Mucosa of rectum (tissue), 2 donors: ENCODE data around the gene MYT1.

Experiments used
- H3K27ac ChIP-seq, 2 donors: one replicate each; pipeline ENCODE4 v1.7.0; 2013; ENCODE audit warnings: inconsistent platforms in 2 of 2, low read depth in 2 of 2, low read length in 2 of 2
- H3K27me3 ChIP-seq, 2 donors: one replicate each; pipeline ENCODE4 v1.7.0; 2013; ENCODE audit warnings: low read length in 2 of 2; ENCODE audit not compliant: control insufficient read depth in 2 of 2, insufficient read depth in 2 of 2
- H3K36me3 ChIP-seq, 2 donors: one replicate each; pipeline ENCODE4 v1.7.0; 2013; ENCODE audit warnings: low read length in 2 of 2; ENCODE audit not compliant: control insufficient read depth in 2 of 2, insufficient read depth in 2 of 2
- H3K4me1 ChIP-seq, 2 donors: one replicate each; pipeline ENCODE4 v1.7.0; 2013; ENCODE audit warnings: low read length in 2 of 2, mild to moderate bottlenecking in 1 of 2; ENCODE audit not compliant: control insufficient read depth in 2 of 2, insufficient read depth in 2 of 2
- H3K4me3 ChIP-seq, 2 donors: one replicate each; pipeline ENCODE4 v1.7.0; 2013; ENCODE audit warnings: low read length in 2 of 2
- H3K9ac ChIP-seq, 2 donors: one replicate each; pipeline ENCODE4 v1.7.0; 2013; ENCODE audit warnings: low read length in 2 of 2, low read depth in 1 of 2, mild to moderate bottlenecking in 1 of 2
- H3K9me3 ChIP-seq, 2 donors: one replicate each; pipeline ENCODE4 v1.7.0; 2013; ENCODE audit warnings: low read length in 2 of 2; ENCODE audit not compliant: control insufficient read depth in 2 of 2
- donor health status: healthy.
- donor health status: Normal muscosa, but diverticular disease.

MYT1 gene

DNA sequence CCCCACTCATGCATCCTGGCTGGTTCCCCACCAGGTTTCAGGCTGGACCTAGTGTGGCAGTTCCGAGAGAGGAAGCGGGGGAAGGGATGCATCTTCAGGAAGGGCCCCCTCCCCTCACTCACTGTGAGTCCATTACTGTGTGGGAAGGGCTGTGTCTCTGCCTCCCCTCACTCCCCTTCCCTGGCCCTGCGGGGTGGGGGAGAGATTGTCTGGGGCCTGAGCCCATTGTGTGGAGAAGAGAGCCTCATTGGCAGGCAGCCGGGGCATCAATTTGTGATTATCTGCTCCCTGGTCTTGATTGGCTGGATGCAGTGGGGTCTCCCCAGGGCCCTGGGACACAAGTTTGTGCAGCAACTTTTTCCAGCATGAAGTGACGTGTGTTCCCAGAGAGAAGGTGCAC lies 4.1 kb upstream of the MYT1 start:
- Histone ChIP-seq H3K36me3 (no peaks in the 10 kb centered on the region), H3K4me1 (no peaks in the 10 kb centered on the region), H3K4me3 (no peak overlapping the region), H3K27ac (no peak overlapping the region), H3K27me3 (peaks cover 6 to 24% of the 10 kb centered on the region in 2 donors), H3K9me3 (no peaks in the 10 kb centered on the region), H3K9ac (no peak overlapping the region)

DNA sequence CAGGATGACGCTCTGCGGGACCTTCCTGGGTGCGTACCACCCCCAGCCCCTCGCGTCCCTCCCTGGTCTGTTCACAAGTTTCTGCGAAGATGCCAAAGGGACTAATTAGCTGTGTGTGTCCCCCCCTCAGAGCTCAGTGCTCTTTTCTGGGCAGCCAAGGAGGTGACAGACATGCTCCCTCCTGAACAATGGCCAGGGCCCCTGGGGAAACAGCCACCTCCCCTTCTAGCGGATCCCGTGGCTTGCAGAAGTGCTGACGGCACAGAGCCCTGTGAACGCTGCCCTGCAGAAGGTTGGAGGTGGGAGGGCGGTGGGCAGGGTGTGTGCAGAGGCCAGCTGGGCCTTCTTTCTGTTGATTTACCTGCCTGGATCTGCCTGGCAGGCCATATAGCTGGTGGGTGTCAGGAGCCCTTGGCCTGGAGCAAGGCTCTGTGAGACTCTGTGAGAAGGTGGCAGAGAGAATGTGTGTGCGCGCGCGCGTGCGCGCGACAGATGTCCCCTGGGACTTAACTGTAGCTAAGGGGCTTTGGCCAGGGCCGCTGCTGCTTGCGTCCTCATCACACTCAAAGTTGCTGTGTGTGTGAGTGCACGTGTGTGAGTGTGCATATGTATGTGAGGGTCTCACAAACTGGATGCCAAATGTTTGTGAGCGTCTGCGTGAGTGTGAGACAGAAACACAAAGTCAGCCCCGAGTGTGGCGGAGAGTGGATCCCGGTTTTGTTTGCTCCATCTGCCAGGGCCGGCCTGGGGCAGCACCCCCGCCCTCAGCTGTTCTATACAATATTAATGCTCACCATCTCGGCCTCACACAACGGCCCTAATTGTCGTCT lies 3.5 kb upstream of the MYT1 start:
- H3K4me1 ChIP-seq: no peaks in the 10 kb centered on the region
- H3K27ac ChIP-seq: no peak overlapping the region
- H3K9me3 ChIP-seq: no peaks in the 10 kb centered on the region
- no peaks in the 10 kb centered on the region for H3K36me3 ChIP-seq
- no peak overlapping the region for H3K9ac ChIP-seq
- H3K27me3 ChIP-seq: peaks cover 6 to 24% of the 10 kb centered on the region in 2 donors
- H3K4me3 ChIP-seq: no peak overlapping the region

DNA sequence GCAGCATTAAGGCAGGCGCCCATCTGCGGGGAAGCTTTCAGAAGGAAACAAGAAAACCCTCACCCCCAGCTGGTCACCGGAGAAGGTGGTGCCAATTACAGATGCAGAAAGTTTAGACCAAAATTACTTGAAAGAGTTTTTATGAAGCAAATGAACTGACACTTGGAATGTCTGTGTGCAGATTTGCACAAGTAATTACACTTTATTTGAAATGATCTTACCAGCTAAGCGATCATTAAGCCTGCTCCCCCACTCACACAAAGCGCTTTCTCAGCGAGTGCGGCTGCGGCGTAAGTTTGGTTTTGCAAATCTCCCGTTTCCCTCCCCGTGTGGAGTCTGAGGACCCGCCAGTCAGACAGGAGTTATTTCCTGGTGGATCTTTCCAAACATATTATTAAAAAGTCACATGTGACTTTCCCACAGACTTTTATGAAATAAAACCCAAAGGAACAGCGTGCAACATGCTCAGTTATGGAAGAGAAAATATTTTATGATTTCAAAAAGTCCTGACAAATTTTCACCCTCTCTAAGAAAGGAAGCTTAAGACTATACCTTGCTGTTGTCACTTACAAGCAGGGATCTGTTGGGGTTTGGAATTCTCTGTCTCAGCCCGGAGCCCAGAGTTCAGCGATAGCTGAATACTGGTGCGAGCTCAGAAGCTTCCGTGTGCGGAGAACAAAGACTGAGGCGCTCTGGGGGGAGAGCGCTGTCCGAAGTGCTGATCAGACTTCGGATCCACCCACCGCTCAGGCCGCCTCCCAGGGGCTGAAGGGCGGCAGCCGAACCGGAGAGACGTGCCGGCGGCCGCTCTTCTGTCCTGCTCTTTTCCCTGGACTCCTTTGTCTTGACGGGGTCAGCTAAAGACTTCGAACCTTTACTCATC lies 2.7 kb upstream of the MYT1 start:
- H3K27ac ChIP-seq: no peak overlapping the region
- no peaks in the 10 kb centered on the region for H3K9me3 ChIP-seq
- H3K27me3 ChIP-seq: peaks cover 10 to 24% of the 10 kb centered on the region in 2 donors
- no peaks in the 10 kb centered on the region for H3K4me1 ChIP-seq
- no peaks in the 10 kb centered on the region for H3K36me3 ChIP-seq
- H3K4me3 ChIP-seq: no peak overlapping the region
- no peak overlapping the region for H3K9ac ChIP-seq

DNA sequence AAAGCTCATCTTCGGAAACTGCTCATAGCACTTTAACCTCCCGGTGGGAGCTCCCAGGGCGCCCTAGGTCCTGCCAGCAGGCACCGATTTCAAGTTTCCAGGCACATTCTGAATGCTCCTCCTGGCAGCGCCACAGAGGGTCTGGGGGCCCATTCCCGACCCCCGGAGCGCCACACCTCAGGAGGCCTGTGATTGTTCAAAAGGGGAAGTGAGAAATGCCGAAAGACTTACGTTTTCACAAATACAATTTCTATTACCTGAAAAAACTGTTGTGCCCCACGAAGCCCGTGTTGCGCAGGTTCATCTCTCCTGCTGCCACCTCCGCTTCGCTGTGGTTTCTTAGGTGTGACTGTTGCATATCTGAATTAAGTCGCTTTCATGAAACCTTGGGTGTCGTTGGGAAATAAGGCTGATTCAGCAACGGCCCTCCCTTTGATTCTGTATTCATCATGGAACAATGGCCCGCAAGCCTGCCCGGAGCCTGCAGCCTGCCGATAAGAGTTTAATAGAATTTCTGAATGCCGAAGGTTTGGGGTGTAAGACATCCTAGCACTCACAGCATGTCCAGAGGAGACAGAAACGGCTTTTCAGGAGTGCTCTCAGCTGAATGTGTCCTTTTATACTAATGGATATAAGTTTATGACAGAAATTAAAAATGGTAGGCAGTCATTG lies 1.9 kb upstream of the MYT1 start:
- H3K4me1 ChIP-seq: no peaks in the 10 kb centered on the region
- H3K27ac ChIP-seq: no peak overlapping the region
- no peak overlapping the region for H3K9ac ChIP-seq
- H3K27me3 ChIP-seq: peaks cover 11 to 26% of the 10 kb centered on the region in 2 donors
- no peaks in the 10 kb centered on the region for H3K9me3 ChIP-seq
- H3K36me3 ChIP-seq: no peaks in the 10 kb centered on the region
- no peak overlapping the region for H3K4me3 ChIP-seq

DNA sequence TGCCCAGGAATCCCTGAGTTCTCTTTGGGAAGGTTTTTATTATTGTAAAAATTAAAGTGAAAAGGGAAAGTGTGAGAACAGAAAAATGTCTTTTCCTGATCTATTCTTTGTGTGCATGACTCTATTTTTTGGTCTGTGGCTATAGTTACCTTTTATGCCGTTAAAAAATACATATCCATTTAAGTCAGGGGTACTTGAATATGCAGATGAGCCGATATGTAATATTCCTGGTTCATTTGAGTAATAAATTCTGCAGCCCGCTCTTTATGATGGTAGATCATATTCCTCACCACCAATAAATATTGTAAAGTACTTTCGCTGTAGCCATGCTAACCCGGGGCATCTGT lies 503 bp upstream of the MYT1 start:
- Histone ChIP-seq H3K27ac (no peak overlapping the region), H3K9me3 (no peaks in the 10 kb centered on the region), H3K27me3 (peaks cover 11 to 26% of the 10 kb centered on the region in 2 donors), H3K4me1 (no peaks in the 10 kb centered on the region), H3K9ac (no peak overlapping the region), H3K36me3 (no peaks in the 10 kb centered on the region), H3K4me3 (no peak overlapping the region)

DNA sequence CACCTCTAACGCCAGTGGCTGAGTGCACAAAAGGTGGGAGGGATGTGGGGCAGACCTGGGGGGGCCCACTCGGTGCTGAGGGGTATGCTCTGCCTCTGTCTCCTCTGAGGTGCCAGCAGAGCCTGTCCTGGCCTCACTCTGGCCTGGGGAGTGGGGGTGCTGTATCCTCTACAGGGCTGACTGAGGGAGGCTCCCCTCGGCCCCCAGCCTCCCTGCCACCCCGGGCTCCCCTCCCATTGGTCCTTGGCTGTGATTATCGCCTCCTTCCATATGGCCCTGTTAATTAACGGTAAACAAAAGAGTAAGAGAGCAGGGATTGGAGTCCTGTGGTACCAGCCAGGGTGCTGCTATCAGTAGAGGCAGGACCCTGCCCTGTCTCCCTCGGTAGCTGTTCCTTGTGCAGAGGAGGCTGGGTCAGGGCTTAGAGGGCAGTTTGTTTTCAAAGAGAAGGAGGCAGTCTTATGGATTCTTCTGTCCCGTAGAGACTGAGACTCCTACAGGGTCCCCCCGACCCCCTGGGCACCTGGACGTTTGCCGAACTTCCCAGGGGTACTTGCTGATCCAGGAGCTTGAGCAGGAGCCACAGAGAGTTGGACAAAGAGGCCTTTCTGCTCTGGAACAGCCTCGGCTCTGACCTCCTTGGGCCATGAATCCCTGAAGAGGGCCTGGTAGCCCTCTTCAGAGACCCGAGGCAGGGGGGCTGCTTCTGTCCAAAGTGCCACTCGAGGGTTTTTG lies 1.8 kb downstream of the MYT1 start:
- Histone ChIP-seq H3K9ac (no peak overlapping the region), H3K27me3 (peaks cover 11 to 17% of the 10 kb centered on the region in 2 donors), H3K36me3 (no peaks in the 10 kb centered on the region), H3K4me3 (no peak overlapping the region), H3K27ac (no peak overlapping the region), H3K4me1 (no peaks in the 10 kb centered on the region), H3K9me3 (no peaks in the 10 kb centered on the region)

DNA sequence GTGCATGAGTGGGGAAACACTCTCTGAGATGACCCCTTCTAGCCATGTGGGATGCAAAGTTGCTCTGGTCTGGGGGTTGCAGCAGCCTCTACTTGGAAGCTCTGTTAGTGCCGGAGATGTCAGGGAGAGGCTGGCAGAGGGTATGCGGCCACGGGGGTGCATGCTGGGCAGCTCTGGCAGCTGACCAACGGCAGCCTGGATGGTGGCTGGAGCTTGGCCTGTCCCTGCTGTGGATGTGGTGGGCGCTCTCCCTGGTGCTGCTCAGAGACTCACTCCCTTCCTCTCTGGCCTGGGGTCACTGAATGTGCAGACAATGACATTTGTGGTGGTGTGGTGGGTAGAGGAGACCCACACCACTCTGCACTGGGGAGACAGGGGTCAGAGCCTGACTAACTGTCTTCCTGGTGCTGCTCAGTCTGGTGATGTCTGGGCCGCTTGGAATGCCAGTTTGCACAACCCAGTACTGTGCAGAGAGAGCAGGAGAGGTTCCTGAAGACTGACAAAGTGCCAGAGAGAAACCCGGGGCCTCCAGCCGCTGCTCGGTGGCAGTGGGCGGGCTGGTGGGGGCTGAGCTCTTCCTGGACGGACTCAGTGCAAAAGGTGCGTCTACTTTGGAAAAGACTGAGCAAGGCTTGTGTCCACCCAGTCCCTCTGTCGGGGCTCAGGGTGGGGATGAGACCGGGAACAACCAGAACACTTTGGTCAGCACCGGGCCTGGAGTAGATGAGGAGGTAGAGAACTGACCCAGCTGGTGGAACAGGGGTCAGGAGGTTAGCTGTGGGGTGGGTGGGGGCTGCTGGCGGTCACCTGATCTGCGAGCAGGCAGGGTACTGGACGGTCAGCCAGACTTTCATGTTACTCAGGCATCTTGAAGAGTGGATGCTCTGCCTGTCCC lies 2.7 kb downstream of the MYT1 start:
- H3K36me3 ChIP-seq: no peaks in the 10 kb centered on the region
- H3K9ac ChIP-seq: no peak overlapping the region
- no peak overlapping the region for H3K27ac ChIP-seq
- H3K4me1 ChIP-seq: no peaks in the 10 kb centered on the region
- H3K4me3 ChIP-seq: no peak overlapping the region
- no peaks in the 10 kb centered on the region for H3K9me3 ChIP-seq
- peaks cover 11 to 14% of the 10 kb centered on the region in 2 donors for H3K27me3 ChIP-seq

DNA sequence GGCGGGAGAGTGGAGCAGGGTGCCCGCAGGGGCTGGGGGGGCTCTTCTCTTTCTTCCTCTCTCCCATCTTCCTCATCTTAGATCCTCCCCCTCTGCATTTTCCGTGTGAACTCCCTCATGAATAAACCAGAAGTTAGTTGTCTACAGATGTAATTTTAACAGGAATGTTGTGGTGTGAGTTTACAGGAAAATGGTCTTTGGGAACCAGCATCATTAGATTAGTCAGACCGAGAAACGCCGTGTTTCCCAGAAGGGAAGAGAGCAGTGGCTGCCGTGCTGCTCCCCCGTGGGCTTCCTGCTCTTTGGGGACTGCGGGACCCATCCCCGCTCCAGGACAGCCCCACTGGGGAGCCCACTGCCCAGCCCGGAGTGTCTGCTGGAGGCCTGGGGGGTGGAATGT lies 3.4 kb downstream of the MYT1 start:
- Histone ChIP-seq H3K4me3 (no peak overlapping the region), H3K4me1 (no peaks in the 10 kb centered on the region)

More for the DNA sequence above, 3.4 kb downstream of the MYT1 start:
- Histone ChIP-seq H3K9me3 (no peaks in the 10 kb centered on the region), H3K27ac (no peak overlapping the region), H3K27me3 (peaks cover 6 to 8% of the 10 kb centered on the region in 2 donors), H3K9ac (no peak overlapping the region), H3K36me3 (no peaks in the 10 kb centered on the region)
